GM12874 (cell line): ENCODE results near the gene CPEB3.

Experiments
- CTCF ChIP-seq: IDR thresholded peaks from 2 replicates; pipeline ENCODE4 v1.5.1; 2011; ENCODE audit warnings: low read depth, mild to moderate bottlenecking, control low read depth, low read length, moderate library complexity; ENCODE audit not compliant: insufficient read depth

CPEB3 gene

DNA sequence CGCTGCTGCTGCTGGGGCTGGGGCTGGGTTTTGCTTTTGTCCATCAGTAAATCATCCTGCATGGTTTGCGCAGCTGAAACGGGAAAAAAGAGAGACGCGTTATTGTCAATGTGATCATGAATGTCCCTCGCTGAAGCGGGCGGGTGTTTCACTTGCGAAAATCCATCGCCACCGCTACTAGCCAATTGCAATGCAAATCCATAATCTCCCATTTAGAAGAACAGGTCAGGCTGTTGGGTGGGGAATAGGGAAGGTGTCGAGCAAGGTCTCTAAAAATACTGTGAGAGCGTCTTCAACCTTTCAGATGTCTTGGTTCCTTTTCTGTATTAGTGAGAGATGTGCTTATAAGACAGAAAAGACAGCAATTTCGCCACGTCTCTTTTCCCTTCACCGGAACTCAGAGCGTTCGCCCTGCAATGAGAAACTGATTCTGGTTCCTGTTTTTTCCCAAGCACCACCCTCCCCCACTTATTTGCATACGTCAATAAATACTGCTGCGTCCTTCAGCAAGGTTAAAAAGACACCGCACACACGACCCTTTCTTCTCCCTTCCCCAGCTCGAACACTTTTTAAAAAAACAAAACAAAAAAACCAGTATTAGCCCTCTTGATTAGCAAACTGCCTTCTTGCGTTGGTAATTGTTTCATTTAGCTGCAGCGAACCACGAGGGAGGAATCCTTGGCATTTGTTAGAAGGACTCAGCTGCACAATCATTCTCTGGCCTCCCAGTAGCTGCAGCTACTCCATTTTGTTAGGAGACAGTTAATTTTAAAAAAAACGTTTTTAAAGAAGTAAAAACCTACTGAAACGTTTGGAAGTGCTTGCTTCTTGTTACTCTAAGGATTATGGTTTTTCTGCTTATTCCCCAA is 50.4 kb downstream of the CPEB3 start:
- TF ChIP-seq CTCF = no peak

DNA sequence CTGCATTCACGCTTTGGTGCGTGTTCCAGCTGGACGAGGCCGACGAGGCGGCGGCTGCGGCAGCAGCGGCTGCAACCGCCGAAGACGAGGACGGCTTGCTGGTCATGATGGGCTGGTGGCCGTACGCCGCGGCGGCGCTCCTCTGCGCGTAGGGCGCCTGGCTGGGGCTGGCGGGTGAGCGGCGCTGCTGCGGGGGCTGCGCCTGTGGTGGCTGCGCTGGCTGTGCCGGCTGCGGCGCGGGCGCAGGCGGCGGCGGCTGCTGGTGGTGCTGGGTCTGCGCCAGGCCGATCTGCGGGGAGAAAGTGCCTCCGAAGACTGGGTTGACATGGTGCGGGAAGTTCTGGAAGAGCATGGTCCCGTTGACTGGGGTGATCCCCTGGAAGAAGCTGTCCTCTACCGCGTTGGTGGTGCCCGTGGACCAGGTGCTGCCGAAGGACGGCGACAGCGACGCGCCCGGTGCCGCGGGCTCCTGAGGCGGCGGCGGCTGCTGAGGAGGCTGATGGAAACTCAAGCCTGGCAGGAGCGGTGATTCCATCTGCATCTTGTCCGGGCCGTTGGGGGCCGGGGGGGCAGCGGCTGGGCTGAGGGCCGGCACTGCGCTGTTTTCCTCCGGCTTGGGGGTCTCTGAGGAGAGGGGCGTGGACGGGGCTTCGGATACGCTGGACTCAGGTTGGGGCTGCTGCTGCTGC is 51.1 kb downstream of the CPEB3 start:
- TF ChIP-seq CTCF = no peak

- no peak for TF ChIP-seq CTCF
Observed at GRCh38 chr10:92239151-92239599, 51.7 kb downstream of the CPEB3 start.

DNA sequence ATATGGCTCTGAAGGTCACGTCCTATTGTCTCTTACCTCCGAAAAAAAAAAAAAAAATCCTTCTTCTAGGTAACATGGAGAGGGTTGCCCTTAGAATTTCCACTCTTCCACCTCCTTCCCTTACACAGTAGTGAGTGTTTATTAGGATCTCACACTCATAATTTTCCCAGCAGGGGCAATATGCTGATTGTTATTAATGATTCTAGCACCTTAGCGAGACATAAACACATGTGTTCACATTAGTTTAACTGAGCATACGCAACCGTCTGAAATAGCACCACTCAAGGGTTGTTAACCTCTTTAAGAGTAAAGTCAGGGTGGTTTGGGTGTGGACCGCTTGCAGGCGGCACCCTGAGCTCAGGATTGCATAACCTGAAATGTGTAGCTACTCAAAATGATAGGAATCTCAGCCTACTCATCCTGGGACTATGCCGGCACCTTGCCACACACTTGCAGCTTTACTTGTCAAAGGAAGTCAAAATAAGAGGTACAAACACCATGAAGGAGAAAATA is 52.2 kb downstream of the CPEB3 start:
- TF ChIP-seq CTCF = no peak

DNA sequence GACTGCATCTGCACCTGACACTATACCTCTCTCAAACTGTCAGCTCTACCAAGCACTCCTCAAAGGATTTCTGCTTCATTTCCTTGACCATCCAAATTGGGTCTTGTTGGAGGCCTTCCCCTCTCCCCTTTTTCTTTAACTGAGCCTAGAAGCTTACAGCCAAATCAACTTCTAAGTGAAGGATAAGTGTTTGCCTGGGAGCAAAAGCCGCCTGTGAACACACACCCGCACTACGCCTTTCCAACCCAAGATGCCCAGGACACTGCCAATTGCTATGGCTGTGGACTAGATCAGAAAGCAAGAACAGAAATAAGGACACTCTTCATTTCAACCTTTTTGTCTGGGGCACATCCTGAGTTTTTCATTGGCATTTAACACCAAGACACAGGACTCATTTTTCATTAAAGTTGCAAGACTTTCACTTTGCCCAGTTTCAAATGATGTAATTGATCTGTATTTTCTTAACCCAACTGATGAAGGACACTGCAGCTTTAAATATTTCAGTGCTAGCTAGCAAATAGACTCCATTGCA is 52.8 kb downstream of the CPEB3 start:
- no peak for TF ChIP-seq CTCF

DNA sequence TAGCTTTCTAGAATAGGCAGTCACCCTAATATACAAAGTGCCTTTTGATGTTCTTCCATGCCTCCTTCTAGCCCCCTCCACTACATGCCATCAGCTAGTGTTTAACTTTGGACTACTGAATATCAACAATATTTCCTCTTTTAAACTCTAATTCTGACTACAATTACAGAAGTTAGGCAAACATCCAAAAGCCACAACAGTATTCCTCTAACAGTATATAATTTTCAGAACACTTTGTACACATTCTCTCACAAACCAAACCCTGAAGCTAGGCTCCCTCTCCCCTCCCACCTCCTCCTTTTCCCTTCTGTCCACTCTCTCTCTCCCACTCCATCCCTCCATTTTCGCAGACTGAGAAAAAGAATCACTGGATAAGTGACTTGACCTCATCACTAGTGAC is 59.7 kb downstream of the CPEB3 start:
- TF ChIP-seq CTCF = no peak

DNA sequence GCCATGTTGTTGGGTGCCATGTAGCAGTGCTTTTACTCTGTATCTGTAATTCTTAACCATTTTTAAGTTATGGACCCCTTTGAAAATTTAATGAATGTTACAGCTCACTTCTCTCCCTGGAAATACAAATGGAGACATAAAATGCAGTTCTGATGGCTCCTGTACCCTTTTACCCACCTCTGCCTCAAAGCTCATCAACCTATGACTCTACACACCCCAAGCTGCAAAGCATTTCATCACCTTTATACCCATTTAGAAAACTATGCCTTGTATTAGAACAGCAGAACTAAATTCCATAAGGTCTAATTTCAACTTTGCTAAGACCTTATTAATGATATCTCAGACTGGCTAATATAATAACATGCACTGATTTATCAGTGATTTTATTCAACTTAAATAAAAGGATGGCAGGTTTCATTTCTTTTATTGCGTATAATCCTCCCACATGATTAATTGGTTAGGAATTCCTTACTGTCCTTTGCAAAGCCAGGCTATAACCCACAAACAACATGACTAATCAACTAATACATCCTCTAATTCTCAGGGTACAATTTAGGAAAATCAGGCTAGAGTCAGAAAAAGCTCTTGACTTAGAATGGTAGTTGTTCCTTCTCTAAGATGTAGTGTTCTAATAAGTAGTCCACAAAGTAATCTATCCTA is 68.1 kb downstream of the CPEB3 start:
- no peak for TF ChIP-seq CTCF
